ENCODE data around the gene CCDC50.

The CCDC50 gene

GRCh38 chr3:191388823-191389222 is 59.6 kb downstream of the CCDC50 start:
- no peaks in the 10 kb centered on the region for H3K9me3 Mint-ChIP-seq
- H3K36me3 Mint-ChIP-seq: peaks cover 29% of the 10 kb centered on the region
- ATAC-seq (ENCODE audit: low read depth): no peak
- peaks cover 9% of the 10 kb centered on the region for H3K4me1 Mint-ChIP-seq
- H3K27ac Mint-ChIP-seq: peak overlapping the region; percentile 22
- DNase-seq (ENCODE audit: low spot score in 2 of 2): no peak
- H3K4me3 Mint-ChIP-seq: no peak overlapping the region
- H3K27me3 Mint-ChIP-seq: no peaks in the 10 kb centered on the region

- ATAC-seq (ENCODE audit: low read depth) (no peak), DNase-seq (ENCODE audit: low spot score in 2 of 2) (no peak)
- no peak overlapping the region for H3K4me3 Mint-ChIP-seq
- H3K36me3 Mint-ChIP-seq: peaks cover 19% of the 10 kb centered on the region
- no peaks in the 10 kb centered on the region for H3K9me3 Mint-ChIP-seq
- H3K27ac Mint-ChIP-seq: no peak overlapping the region
- H3K27me3 Mint-ChIP-seq: no peaks in the 10 kb centered on the region
- H3K4me1 Mint-ChIP-seq: peaks cover 7% of the 10 kb centered on the region
Measured at GRCh38 chr3:191390580-191390979, 61.4 kb downstream of the CCDC50 start.

GRCh38 chr3:191391861-191392808 is 62.9 kb downstream of the CCDC50 start:
- Mint-ChIP-seq H3K27ac (no peak overlapping the region), H3K27me3 (no peaks in the 10 kb centered on the region), H3K4me1 (peaks cover 2% of the 10 kb centered on the region), H3K36me3 (peaks cover 20% of the 10 kb centered on the region), H3K4me3 (no peak overlapping the region), H3K9me3 (no peaks in the 10 kb centered on the region)
- no peak for DNase-seq (ENCODE audit: low spot score in 2 of 2)
- no peak for ATAC-seq (ENCODE audit: low read depth)

- H3K27me3 Mint-ChIP-seq: no peaks in the 10 kb centered on the region
- DNase-seq (ENCODE audit: low spot score in 2 of 2) (no peak), ATAC-seq (ENCODE audit: low read depth) (no peak)
- H3K36me3 Mint-ChIP-seq: peaks cover 20% of the 10 kb centered on the region
- no peak overlapping the region for H3K4me3 Mint-ChIP-seq
- H3K9me3 Mint-ChIP-seq: no peaks in the 10 kb centered on the region
- H3K4me1 Mint-ChIP-seq: peaks cover 2% of the 10 kb centered on the region
- peak overlapping the region; percentile 50 for H3K27ac Mint-ChIP-seq
Measured at GRCh38 chr3:191393146-191393545, 64.0 kb downstream of the CCDC50 start.

GRCh38 chr3:191397771-191398170 is 68.6 kb downstream of the CCDC50 start:
- no peak for ATAC-seq (ENCODE audit: low read depth)
- peaks cover 25% of the 10 kb centered on the region for H3K36me3 Mint-ChIP-seq

GRCh38 chr3:191398607-191399006 is 69.4 kb downstream of the CCDC50 start:
- Mint-ChIP-seq H3K4me3 (no peak overlapping the region), H3K36me3 (peaks cover 22% of the 10 kb centered on the region), H3K27ac (peak overlapping the region; percentile 1), H3K9me3 (no peaks in the 10 kb centered on the region), H3K4me1 (peaks cover 9% of the 10 kb centered on the region), H3K27me3 (no peaks in the 10 kb centered on the region)
- DNase-seq (ENCODE audit: low spot score in 2 of 2) (no peak), ATAC-seq (ENCODE audit: low read depth) (no peak)

More at GRCh38 chr3:191397771-191398170, 68.6 kb downstream of the CCDC50 start:
- Mint-ChIP-seq H3K4me1 (peaks cover 4% of the 10 kb centered on the region), H3K9me3 (no peaks in the 10 kb centered on the region), H3K27me3 (no peaks in the 10 kb centered on the region), H3K27ac (no peak overlapping the region), H3K4me3 (no peak overlapping the region)
- no peak for DNase-seq (ENCODE audit: low spot score in 2 of 2)

GRCh38 chr3:191399918-191400317 is 70.7 kb downstream of the CCDC50 start:
- Mint-ChIP-seq H3K9me3 (no peaks in the 10 kb centered on the region), H3K27me3 (no peaks in the 10 kb centered on the region), H3K4me1 (peaks cover 9% of the 10 kb centered on the region), H3K36me3 (peaks cover 19% of the 10 kb centered on the region), H3K4me3 (no peak overlapping the region), H3K27ac (peak overlapping the region; percentile 62)
- ATAC-seq (ENCODE audit: low read depth) (no peak), DNase-seq (ENCODE audit: low spot score in 2 of 2) (no peak)

- DNase-seq (ENCODE audit: low spot score in 2 of 2) (no peak), ATAC-seq (ENCODE audit: low read depth) (no peak)
- H3K27me3 Mint-ChIP-seq: no peaks in the 10 kb centered on the region
- no peak overlapping the region for H3K4me3 Mint-ChIP-seq
- H3K4me1 Mint-ChIP-seq: peaks cover 12% of the 10 kb centered on the region
- H3K36me3 Mint-ChIP-seq: peaks cover 11% of the 10 kb centered on the region
- no peak overlapping the region for H3K27ac Mint-ChIP-seq
- peaks cover 2% of the 10 kb centered on the region for H3K9me3 Mint-ChIP-seq
Measured at GRCh38 chr3:191401775-191402357, 72.7 kb downstream of the CCDC50 start.

GRCh38 chr3:191409791-191410359 is 80.7 kb downstream of the CCDC50 start:
- Mint-ChIP-seq H3K9me3 (peaks cover 7% of the 10 kb centered on the region), H3K27me3 (no peaks in the 10 kb centered on the region), H3K36me3 (peaks cover 5% of the 10 kb centered on the region), H3K27ac (no peak overlapping the region), H3K4me3 (no peak overlapping the region), H3K4me1 (peaks cover 2% of the 10 kb centered on the region)
- ATAC-seq (ENCODE audit: low read depth): no peak
- no peak for DNase-seq (ENCODE audit: low spot score in 2 of 2)

- no peaks in the 10 kb centered on the region for H3K27me3 Mint-ChIP-seq
- no peak for ATAC-seq (ENCODE audit: low read depth)
Measured at GRCh38 chr3:191412759-191413158, 83.6 kb downstream of the CCDC50 start.

GRCh38 chr3:191414286-191414685 is 85.1 kb downstream of the CCDC50 start:
- no peak for ATAC-seq (ENCODE audit: low read depth)
- Mint-ChIP-seq H3K27me3 (no peaks in the 10 kb centered on the region), H3K36me3 (peaks cover 8% of the 10 kb centered on the region), H3K27ac (no peak overlapping the region), H3K4me3 (no peak overlapping the region), H3K4me1 (peaks cover 3% of the 10 kb centered on the region), H3K9me3 (peaks cover 8% of the 10 kb centered on the region)
- no peak for DNase-seq (ENCODE audit: low spot score in 2 of 2)

More at GRCh38 chr3:191412759-191413158, 83.6 kb downstream of the CCDC50 start:
- Mint-ChIP-seq H3K4me3 (no peak overlapping the region), H3K9me3 (peaks cover 8% of the 10 kb centered on the region), H3K27ac (no peak overlapping the region), H3K4me1 (peaks cover 3% of the 10 kb centered on the region), H3K36me3 (peaks cover 8% of the 10 kb centered on the region)
- no peak for DNase-seq (ENCODE audit: low spot score in 2 of 2)

GRCh38 chr3:191414732-191415131 is 85.5 kb downstream of the CCDC50 start:
- no peaks in the 10 kb centered on the region for H3K27me3 Mint-ChIP-seq
- DNase-seq (ENCODE audit: low spot score in 2 of 2) (no peak), ATAC-seq (ENCODE audit: low read depth) (no peak)
- peaks cover 6% of the 10 kb centered on the region for H3K36me3 Mint-ChIP-seq
- H3K9me3 Mint-ChIP-seq: peaks cover 6% of the 10 kb centered on the region
- peaks cover 3% of the 10 kb centered on the region for H3K4me1 Mint-ChIP-seq
- H3K4me3 Mint-ChIP-seq: no peak overlapping the region
- H3K27ac Mint-ChIP-seq: no peak overlapping the region

- Mint-ChIP-seq H3K27me3 (peaks cover 5% of the 10 kb centered on the region), H3K36me3 (peaks cover 3% of the 10 kb centered on the region), H3K27ac (no peak overlapping the region), H3K4me3 (no peak overlapping the region), H3K4me1 (peaks cover 3% of the 10 kb centered on the region), H3K9me3 (peaks cover 3% of the 10 kb centered on the region)
- DNase-seq (ENCODE audit: low spot score in 2 of 2): no peak
- no peak for ATAC-seq (ENCODE audit: low read depth)
Measured at GRCh38 chr3:191415566-191415965, 86.4 kb downstream of the CCDC50 start.

GRCh38 chr3:191417457-191417729 is 88.2 kb downstream of the CCDC50 start:
- H3K9me3 Mint-ChIP-seq: peaks cover 3% of the 10 kb centered on the region
- DNase-seq (ENCODE audit: low spot score in 2 of 2) (no peak), ATAC-seq (ENCODE audit: low read depth) (no peak)
- H3K36me3 Mint-ChIP-seq: peaks cover 3% of the 10 kb centered on the region
- peaks cover 3% of the 10 kb centered on the region for H3K4me1 Mint-ChIP-seq
- no peak overlapping the region for H3K27ac Mint-ChIP-seq
- H3K27me3 Mint-ChIP-seq: peaks cover 5% of the 10 kb centered on the region
- no peak overlapping the region for H3K4me3 Mint-ChIP-seq

Measured in memory B cell (primary cell).